DMS 273 treated with DMSO at 0.1 percent for 48 hours (cell line): Measurements from ENCODE around the gene PTPRN2.

Experiments
- DNase-seq: peaks from one replicate; lab custom pipeline; 2025; lab: John Stamatoyannopoulos, UW

The PTPRN2 gene

GRCh38 chr7:157845203-157845835, 742.3 kb downstream of the PTPRN2 start:
- DNase-seq = no peak

GRCh38 chr7:157844611-157845010, 743.0 kb downstream of the PTPRN2 start:
- DNase-seq = no peak

GRCh38 chr7:157844141-157844540, 743.5 kb downstream of the PTPRN2 start:
- DNase-seq = no peak

DNA sequence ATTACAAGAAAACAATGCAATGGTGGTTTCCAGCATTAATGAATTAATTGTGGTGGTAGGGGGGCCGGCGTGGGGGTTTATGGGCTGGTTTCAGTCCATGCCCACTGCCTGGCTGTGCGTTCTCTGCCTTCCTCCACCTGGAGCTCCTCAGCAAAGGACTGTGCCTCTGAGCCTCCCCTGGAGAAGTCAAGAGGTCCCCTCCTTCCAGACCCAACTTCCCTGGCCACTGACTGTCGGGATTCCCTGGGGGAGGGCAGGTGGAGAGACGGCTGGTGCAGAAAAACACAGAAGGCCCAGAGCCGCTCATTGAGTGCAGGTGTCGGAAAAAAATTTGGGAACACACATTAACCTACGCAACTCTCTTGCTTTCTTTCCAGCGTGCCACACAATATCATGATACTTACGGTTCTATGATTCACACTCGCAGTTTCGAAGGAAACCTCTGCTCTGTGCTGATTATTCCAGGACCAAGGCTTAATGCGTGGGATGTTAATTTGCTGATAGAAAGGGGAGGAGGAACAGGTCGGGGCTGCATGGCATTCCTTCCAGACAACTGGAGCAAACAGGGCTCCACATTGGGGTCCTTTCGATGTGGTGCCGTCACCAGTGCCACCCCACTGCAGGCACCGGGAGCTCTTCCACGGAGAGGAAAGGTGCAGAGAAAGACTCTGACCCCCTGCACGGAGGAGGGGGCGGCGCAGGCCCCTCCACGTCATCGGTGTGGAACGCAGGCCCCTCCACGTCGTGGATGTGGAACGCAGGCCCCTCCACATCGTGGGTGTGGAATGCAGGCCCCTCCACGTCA, 744.1 kb downstream of the PTPRN2 start:
- DNase-seq = no peak

DNA sequence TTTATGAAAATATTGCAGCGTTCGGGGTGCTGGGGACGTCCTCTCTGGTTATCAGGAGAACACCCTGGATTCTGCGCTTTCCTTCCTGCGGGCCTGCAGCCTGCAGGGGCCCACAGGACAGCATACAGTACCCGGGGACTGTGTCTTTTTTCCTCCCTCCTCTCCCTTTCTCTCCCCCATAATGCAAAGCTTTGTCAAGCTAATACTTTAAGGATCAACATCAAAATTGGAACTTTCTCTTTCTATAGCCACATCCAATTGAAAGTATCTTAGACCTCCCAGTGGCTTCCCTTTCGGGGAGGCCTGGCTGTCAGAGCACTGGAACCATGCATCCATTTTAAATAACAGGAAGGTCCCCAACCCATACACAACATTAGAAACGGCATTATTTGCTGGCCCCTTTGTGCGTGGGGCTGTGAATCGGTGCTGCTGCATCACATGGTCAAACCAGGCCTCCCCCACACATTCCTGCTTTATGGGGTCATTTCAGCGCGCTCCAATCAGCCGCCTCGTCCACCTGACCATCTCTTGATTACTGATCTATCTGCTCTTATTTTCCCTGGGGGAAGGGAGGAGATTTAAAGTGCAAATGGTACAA, 745.8 kb downstream of the PTPRN2 start:
- DNase-seq = no peak

- DNase-seq = no peak
These were observed 746.5 kb downstream of the PTPRN2 start for GRCh38 chr7:157840914-157841772.

GRCh38 chr7:157840174-157840913, 747.3 kb downstream of the PTPRN2 start:
- no peak for DNase-seq

DNA sequence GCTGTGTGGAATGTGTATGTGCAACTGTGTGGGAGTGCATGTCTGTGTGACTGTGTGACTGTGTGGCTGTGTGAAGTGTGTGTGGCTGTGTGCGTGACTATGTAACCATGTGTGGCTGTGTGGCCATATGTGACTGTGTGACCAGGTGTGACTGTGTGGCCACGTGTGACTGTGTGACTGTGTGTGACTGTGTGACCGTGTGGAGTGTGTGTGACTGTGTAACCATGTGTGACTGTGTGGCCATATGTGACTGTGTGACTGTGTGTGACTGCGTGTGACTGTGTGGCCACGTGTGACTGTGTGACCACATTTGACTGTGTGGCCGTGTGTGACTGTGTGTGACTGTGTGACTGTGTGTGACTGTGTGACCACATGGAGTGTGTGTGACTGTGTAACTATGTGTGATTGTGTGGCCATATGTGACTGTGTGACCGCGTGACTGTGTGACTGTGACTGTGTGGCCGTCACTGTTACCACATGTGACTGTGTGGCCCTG, 747.9 kb downstream of the PTPRN2 start:
- no peak for DNase-seq

DNA sequence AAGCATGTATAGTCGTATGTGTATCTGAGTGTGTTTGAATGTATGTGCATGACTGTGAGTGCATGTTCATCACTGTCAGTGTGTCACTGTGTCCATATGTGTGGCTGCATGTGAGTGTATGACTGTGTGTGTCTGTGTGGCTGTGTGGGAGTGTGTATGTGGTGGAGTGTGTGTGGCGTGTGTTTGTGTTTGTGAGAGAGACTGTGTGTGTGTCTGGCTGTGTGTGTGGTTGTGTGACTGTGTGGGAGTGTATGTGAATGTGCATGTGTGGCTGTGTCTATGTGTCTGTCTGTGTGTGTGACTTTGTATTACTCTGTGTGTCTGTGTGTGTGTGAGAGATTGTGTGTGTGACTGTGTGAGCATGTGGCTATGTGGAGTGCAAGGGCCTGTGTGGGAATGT, 748.4 kb downstream of the PTPRN2 start:
- no peak for DNase-seq

DNA sequence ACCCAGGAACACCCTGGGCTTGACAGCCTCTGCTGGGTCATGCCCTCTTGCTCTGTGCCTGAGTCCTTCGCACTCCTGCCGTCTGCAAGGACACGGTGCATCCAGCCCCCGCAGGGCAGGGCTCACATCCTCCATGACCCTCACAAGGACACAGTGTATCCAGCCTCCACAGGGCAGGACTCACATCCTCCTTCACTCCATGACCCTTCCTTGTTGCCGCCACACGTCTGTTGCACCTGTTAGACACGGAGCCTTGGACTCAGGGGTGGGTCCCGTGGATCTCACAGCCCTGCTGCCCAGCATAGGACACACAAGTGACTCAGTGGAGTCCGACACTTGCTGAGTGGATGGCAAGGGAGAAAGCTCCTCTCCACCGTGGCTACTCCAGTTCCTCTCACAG, 750.1 kb downstream of the PTPRN2 start:
- DNase-seq = no peak

DNA sequence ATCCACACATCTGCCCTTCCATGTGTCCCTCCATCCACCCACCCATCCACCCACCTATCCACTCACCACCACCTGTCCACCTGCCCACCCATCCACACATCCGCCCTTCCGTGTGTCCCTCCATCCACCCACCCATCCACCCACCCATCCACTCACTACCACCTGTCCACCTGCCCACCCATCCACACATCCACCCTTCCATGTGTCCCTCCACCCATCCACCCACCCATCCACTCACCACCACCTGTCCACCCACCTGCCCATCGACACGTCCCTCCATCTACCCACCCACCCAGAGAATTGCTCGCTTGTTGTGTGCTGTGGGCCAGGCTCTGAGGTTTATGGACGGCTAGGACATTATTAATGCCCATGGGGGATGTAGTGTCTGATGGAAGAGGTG, 750.6 kb downstream of the PTPRN2 start:
- no peak for DNase-seq

GRCh38 chr7:157834501-157835163, 753.0 kb downstream of the PTPRN2 start:
- no peak for DNase-seq

DNA sequence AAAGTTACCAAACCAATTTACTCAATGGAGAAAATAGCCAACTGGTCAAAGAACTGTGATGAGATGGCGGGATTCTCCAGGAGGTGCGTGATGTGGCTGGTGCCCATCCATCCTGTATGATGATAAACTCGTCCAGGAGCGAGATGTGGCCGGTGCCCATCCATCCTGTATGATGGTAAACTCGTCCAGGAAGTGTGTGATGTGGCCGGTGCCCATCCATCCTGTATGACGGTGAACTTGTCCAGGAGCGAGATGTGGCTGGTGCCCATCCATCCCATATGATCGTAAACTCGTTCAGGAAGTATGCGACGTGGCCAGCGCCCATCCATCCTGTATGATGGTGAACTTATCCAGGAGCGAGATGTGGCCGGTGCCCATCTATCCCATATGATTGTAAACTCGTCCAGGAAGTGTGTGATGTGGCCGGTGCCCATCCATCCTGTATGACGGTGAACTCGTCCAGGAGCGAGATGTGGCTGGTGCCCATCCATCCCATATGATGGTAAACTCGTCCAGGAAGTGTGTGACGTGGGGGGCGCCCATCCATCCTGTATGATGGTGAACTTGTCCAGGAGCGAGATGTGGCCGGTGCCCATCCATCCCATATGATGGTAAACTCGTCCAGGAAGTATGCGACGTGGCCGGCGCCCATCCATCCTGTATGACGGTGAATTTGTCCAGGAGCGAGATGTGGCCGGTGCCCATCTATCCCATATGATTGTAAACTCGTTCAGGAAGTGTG, 754.6 kb downstream of the PTPRN2 start:
- DNase-seq = no peak

DNA sequence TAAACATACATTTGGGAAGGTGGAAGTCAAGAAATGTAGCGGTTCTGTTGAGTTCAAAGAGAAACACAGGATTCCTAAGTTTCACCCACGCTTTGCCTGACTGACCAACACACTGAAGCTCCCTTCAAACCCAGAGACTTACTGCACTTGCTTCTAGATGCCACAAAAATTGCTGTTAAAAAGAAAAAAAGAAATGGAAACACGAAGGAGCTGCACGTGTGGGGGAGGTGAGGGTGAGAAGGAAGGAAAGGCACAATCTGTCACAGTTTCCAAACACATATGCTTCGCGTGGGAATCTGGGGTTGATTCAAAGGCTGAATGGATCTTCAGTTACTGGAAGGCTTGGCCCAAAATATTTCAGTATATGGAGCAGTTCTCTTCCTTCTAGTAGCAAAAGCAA, 755.2 kb downstream of the PTPRN2 start:
- no peak for DNase-seq

- no peak for DNase-seq
These were observed 755.6 kb downstream of the PTPRN2 start for GRCh38 chr7:157832006-157832405.

- DNase-seq = no peak
These were observed 756.3 kb downstream of the PTPRN2 start for GRCh38 chr7:157831143-157831905.

DNA sequence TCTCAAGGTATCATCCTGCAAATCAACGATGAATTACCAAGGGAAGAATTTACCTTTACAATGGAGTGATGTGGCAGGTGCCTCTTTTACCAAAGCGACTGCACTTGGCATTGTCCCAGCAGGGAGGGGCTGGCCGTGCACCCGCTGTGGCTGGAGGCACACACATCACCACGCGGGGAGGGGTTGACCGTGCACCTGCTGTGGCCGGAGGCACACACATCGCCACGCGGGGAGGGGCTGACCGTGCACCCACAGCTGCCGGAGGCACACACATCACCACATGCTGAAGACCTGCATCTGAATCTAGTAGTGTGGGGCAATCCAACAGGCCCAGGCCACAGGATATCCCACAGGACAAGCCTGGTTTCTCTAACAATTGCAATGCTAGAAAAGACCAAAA, 757.3 kb downstream of the PTPRN2 start:
- no peak for DNase-seq

- DNase-seq = no peak
These were observed 758.1 kb downstream of the PTPRN2 start for GRCh38 chr7:157829491-157829890.

DNA sequence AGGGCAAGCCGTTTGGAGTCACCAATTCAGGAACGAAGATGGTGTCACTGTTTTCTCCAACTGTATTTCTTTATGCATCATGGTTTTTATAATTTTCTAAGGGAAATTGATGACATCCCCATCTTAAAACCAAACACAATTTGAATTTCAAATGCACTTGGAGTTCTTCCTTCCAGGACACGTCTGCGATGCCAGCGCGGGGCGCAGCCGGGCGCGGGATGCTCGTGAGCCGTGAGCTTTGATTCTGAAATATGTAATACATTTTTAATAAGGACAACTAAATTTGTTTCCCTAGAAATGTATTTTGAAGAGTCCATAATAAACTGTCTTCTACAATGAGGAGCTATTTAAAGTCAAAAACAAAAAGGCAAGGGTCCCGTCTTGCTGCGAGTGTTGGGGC, 758.7 kb downstream of the PTPRN2 start:
- DNase-seq = no peak
